ENCODE data around the gene HHIPL1. TPM values are rescaled to one million over a fixed set of nuclear protein-coding genes. Genes with fewer than 3 reads are reported as not detected.

HHIPL1 gene
- total RNA-seq, 1 donor from 2014 or later = 0.32 TPM

DNA sequence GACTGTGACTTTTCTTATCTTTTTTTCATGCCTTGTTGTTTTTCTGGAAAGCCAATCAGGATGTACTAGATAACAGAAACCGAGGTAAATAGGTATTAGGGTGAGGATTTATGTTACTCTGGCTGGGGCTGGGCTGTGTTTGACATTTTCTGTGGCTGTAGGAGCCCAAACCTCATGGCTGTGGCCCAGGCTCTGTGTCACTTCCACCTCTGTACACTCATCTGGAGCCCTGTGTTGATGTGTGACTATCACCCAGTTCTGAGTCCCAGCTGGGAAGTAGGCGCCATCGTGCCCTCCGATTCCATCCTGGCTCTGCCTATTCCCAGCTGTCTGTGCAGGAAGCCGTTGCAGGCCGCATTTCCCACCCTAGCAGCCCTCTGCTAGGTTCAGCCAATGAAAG is 1.6 kb upstream of the HHIPL1 start:
- Histone ChIP-seq H4K20me1 (ENCODE audit: low read depth) (no peaks in the 10 kb centered on the region), H3K27ac (no peak overlapping the region), H3K79me2 (ENCODE audit: low read depth) (no peaks in the 10 kb centered on the region), H3K4me3 (no peak overlapping the region), H3K9ac (no peak overlapping the region), H3K4me2 (no peak overlapping the region), H3K36me3 (no peaks in the 10 kb centered on the region), H3F3A (ENCODE audit: low read depth) (peaks cover 7% of the 10 kb centered on the region), H3K4me1 (peaks cover 21% of the 10 kb centered on the region), H3K9me3 (ENCODE audit: low read depth) (no peaks in the 10 kb centered on the region), H2AFZ (replicated peaks) (no peak overlapping the region), H3K27me3 (peaks cover 26% of the 10 kb centered on the region)
- DNase-seq (ENCODE audit: low spot score) = no peak
- Mint-ChIP-seq H3K4me1 (peaks cover 20% of the 10 kb centered on the region), H3K9me3 (no peaks in the 10 kb centered on the region), H3K27me3 (ENCODE audit: insufficient read depth, low read depth) (peaks cover 15% of the 10 kb centered on the region), H3K27ac (no peak overlapping the region), H3K4me3 (no peak overlapping the region), H3K36me3 (no peaks in the 10 kb centered on the region)
- TF ChIP-seq CTCF (IDR thresholded peaks at IDR 0.05) = no peak

DNA sequence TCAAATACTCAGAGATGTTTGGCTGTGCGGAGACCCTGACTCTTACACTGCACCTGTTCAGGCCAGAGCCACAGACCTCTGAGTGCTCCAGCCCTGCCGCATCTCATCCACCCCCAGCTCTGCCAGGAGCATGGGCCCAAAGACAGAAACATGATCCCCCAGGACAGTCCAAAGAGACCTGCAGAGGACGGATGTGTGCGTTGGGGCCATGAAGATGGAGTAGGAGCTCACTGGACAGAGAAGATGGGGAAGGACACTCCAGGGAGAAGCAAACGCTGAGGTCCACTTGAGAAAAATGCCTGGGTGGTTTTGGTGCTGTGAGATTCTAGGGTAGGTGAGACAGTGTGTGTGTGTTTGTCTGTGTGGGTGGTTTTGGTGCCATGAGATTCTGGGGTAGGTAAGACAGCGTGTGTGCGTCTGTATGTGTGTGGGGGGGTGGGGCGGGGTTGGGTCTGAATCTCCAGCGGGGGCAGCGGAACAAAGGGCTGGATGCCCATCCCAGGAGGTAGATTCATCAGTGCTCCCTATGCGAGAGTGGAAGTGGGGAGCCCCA is 818 bp upstream of the HHIPL1 start:
- H3K4me3 ChIP-seq = no peak overlapping the region
- no peaks in the 10 kb centered on the region for H3K36me3 ChIP-seq
- H3K27ac Mint-ChIP-seq = no peak overlapping the region
- no peaks in the 10 kb centered on the region for H3K9me3 Mint-ChIP-seq
- no peaks in the 10 kb centered on the region for H3K79me2 ChIP-seq (ENCODE audit: low read depth)
- TF ChIP-seq EZH2phosphoT487 (IDR thresholded peaks at IDR 0.05) (no peak), EZH2 (IDR thresholded peaks at IDR 0.05) (no peak), CTCF (IDR thresholded peaks at IDR 0.05) (no peak)
- peaks cover 21% of the 10 kb centered on the region for H3K4me1 ChIP-seq
- H3K27me3 ChIP-seq = peaks cover 26% of the 10 kb centered on the region
- H4K20me1 ChIP-seq (ENCODE audit: low read depth) = no peaks in the 10 kb centered on the region
- peaks cover 23% of the 10 kb centered on the region for H3K4me1 Mint-ChIP-seq
- no peak overlapping the region for H3K9ac ChIP-seq
- H3K9me3 ChIP-seq (ENCODE audit: low read depth) = no peaks in the 10 kb centered on the region
- peak overlapping the region; percentile 54 for H3K4me3 Mint-ChIP-seq
- H3K27ac ChIP-seq = no peak overlapping the region
- H3K27me3 Mint-ChIP-seq (ENCODE audit: insufficient read depth, low read depth) = peaks cover 17% of the 10 kb centered on the region
- no peak overlapping the region for H2AFZ ChIP-seq (replicated peaks)
- DNase-seq (ENCODE audit: low spot score) = no peak
- no peaks in the 10 kb centered on the region for H3K36me3 Mint-ChIP-seq
- peak overlapping the region; percentile 72 for H3K4me2 ChIP-seq
- peaks cover 7% of the 10 kb centered on the region for H3F3A ChIP-seq (ENCODE audit: low read depth)

- peaks cover 2% of the 10 kb centered on the region for H3K9me3 Mint-ChIP-seq
- peaks cover 7% of the 10 kb centered on the region for H3F3A ChIP-seq (ENCODE audit: low read depth)
- no peaks in the 10 kb centered on the region for H3K36me3 ChIP-seq
- no peak for DNase-seq (ENCODE audit: low spot score)
- H3K4me3 ChIP-seq = peak overlapping the region; percentile 36
- peaks cover 21% of the 10 kb centered on the region for H3K4me1 ChIP-seq
- peak overlapping the region; percentile 18 for H3K4me3 Mint-ChIP-seq
- peak overlapping the region; percentile 72 for H3K4me2 ChIP-seq
- peaks cover 26% of the 10 kb centered on the region for H3K27me3 ChIP-seq
- H3K9ac ChIP-seq = no peak overlapping the region
- H3K27ac ChIP-seq = no peak overlapping the region
- no peaks in the 10 kb centered on the region for H3K9me3 ChIP-seq (ENCODE audit: low read depth)
- H3K27ac Mint-ChIP-seq = no peak overlapping the region
- H3K27me3 Mint-ChIP-seq (ENCODE audit: insufficient read depth, low read depth) = peaks cover 23% of the 10 kb centered on the region
- no peaks in the 10 kb centered on the region for H3K36me3 Mint-ChIP-seq
- no peaks in the 10 kb centered on the region for H3K79me2 ChIP-seq (ENCODE audit: low read depth)
- H4K20me1 ChIP-seq (ENCODE audit: low read depth) = no peaks in the 10 kb centered on the region
- TF ChIP-seq CTCF (IDR thresholded peaks at IDR 0.05) (no peak), EZH2 (IDR thresholded peaks at IDR 0.05) (peak; percentile 13), EZH2phosphoT487 (IDR thresholded peaks at IDR 0.05) (no peak)
- peak overlapping the region; percentile 96 for H2AFZ ChIP-seq (replicated peaks)
- H3K4me1 Mint-ChIP-seq = peaks cover 28% of the 10 kb centered on the region
Observed at GRCh38 chr14:99645545-99646505, 896 bp downstream of the HHIPL1 start.
